ENCODE measurements around the gene ZNF277.

The ZNF277 gene

GRCh38 chr7:112205343-112206237, 905 bp upstream of the ZNF277 start:
- in situ Hi-C loops (cut with MboI; ENCODE audit: low pct_unique_long_range_greater_than_20kb, low sequenced_read_pairs): no loop called here
- DNase-seq: no peak

DNA sequence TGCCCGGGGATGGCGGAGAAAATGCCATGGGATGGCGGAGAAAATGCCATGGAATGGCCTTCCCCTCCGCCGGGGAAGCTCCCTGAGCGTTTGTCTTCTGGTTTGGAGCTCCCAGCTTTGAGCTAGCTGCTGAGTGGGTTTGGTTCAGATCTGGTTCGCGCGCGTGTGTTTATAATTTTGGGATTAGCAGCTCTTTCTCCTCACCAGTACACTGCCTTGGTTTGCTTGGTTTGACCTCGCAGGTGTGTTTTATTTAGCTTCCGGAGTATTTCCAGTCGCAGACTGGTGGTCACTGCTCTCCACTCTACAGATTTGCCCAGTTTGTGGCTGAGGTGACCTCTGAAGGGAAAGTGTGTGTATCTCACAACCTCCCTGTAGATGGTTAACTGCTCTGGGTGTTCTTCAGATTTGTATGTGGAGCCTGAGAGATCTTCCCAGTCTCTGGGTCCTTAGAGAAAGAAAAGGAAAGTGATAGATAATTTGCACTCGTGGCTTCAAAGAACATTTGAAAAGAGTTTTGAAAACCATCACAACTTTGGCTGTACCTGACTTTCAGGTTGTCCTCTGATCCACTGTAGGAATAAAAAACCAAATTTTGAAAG, 597 bp downstream of the ZNF277 start:
- no peak for DNase-seq
- in situ Hi-C loops (cut with MboI; ENCODE audit: low pct_unique_long_range_greater_than_20kb, low sequenced_read_pairs): no loop called here

DNA sequence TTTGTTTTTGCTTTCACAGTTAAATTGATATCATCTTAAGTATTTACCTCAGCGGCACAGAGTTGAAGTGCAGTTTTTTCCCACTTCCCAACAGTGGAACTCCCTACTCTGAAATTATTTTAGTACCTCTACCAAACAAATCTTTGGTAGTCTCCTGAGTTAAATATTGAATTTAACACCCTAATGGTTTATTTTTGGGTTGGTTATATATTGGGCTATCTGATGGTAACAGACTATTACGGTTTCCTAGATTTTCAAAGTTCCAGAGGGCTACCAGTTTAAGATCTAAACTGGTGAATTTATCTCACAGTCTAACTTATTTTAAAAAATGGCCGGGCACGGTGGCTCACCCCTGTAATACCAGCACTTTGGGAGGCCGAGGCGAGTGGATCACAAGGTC, 1.3 kb downstream of the ZNF277 start:
- in situ Hi-C loops (cut with MboI; ENCODE audit: low pct_unique_long_range_greater_than_20kb, low sequenced_read_pairs): no loop called here

DNA sequence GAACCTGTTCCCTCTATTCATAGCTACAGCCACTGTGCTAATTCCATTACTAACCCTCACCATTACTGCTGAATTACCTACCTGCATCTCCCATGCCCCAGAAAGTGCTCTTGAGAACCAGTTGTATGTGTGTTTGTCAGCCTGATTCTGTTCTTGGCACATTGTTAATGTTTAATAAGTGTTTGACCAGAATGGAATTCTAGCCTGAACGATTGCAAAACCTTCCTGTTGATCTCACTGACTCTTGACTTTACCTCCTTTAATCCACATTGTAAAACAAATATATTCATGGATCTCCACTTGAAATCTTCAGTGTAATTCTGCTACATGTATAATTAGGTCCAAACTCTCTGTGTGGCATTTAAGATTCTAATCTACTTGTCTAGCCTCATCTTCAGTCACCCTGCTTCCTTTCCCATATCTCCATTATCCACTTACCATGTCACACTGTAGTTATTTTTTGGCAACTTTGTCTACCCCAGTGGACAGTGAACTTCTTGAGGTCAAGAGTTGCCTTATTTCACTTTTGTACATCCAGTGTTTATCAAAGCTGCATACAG, 4.9 kb downstream of the ZNF277 start:
- DNase-seq: no peak
- in situ Hi-C loops (cut with MboI; ENCODE audit: low pct_unique_long_range_greater_than_20kb, low sequenced_read_pairs): no loop called here

More for the DNA sequence above, 1.3 kb downstream of the ZNF277 start:
- no peak for DNase-seq

GRCh38 chr7:112212571-112212970, 6.1 kb downstream of the ZNF277 start:
- in situ Hi-C loops (cut with MboI; ENCODE audit: low pct_unique_long_range_greater_than_20kb, low sequenced_read_pairs): no loop called here
- DNase-seq: no peak

DNA sequence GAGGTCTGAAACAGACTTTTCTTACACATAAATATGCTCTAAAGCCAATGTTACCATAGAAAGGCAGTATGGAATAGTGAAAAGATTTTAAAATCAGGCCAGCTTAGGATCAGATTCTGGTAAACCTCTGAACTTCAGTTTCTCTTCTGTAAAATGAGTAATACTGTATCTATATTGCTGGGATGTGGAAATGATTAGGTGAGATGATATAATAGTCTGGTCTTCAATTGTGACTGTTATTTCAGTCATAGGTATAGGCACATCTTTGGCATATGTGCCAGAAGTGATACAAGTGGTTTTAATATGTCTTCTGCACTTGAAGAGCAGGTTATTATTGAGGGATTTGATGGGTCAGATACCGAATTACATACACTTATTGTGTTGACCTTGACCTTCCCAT, 7.2 kb downstream of the ZNF277 start:
- in situ Hi-C loops (cut with MboI; ENCODE audit: low pct_unique_long_range_greater_than_20kb, low sequenced_read_pairs): no loop called here
- DNase-seq: no peak

DNA sequence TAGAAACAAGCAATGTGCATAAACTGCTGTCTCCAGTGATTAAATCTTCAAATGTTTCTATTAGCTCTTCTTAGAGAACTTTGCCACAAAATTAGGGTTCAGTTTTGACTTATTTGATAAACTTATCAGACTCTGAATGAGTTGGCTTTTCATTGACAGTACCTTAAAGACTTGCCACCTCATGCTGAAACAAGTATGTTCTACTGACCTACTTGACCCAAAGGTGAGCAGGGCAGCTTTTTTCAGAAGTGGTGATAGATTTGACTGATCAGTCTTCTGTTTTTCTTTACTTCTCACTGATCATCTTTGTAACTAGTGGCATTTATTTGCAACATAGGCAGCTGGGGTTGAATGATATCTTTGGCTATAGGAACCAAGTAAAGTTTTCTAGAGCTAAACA, 7.8 kb downstream of the ZNF277 start:
- in situ Hi-C loops (cut with MboI; ENCODE audit: low pct_unique_long_range_greater_than_20kb, low sequenced_read_pairs): no loop called here
- no peak for DNase-seq

DNA sequence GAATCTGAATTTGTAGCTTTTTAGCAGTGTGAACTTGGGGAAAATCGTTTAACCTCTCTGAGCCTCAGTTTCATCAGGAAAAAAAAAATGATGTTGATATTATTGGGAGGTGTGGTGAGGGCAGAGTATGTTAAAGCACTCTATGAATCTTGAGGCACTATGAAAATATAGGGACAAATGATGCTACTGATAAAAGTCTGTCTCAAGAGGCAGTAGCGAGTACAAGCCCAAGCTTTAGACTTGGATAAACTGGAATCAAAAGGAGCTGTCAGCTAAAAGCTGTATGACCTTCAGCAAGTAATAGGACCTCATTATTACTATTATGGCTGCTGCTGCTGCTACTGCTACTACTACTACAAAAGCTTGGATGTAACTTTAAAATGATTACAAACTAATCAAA, 8.4 kb downstream of the ZNF277 start:
- in situ Hi-C loops (cut with MboI; ENCODE audit: low pct_unique_long_range_greater_than_20kb, low sequenced_read_pairs): no loop called here
- no peak for DNase-seq

DNA sequence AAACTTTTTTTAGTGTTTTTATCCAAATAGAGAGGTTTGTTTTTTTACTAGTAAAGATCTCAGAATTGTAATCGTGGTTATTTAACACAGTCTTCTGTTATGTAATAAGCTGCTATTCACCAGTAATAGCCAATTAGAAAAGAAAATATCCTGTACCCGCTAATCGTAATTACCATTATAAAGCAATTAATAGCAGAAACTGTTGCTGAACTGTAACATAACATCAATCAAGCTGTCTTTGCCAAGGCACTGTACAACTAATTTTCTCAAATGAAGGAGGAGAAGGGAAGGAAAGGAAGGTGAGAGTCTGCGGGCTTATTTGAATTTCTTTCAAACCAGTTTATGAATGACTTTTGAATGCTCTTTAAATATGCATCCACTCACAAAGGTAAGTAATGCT, 9.3 kb downstream of the ZNF277 start:
- DNase-seq: no peak
- in situ Hi-C loops (cut with MboI; ENCODE audit: low pct_unique_long_range_greater_than_20kb, low sequenced_read_pairs): no loop called here

- in situ Hi-C loops (cut with MboI; ENCODE audit: low pct_unique_long_range_greater_than_20kb, low sequenced_read_pairs): no loop called here
- DNase-seq: no peak
Observed at GRCh38 chr7:112220877-112221434, 14.5 kb downstream of the ZNF277 start.

- in situ Hi-C loops (cut with MboI; ENCODE audit: low pct_unique_long_range_greater_than_20kb, low sequenced_read_pairs): no loop called here
- no peak for DNase-seq
Observed at GRCh38 chr7:112223310-112223709, 16.8 kb downstream of the ZNF277 start.

DNA sequence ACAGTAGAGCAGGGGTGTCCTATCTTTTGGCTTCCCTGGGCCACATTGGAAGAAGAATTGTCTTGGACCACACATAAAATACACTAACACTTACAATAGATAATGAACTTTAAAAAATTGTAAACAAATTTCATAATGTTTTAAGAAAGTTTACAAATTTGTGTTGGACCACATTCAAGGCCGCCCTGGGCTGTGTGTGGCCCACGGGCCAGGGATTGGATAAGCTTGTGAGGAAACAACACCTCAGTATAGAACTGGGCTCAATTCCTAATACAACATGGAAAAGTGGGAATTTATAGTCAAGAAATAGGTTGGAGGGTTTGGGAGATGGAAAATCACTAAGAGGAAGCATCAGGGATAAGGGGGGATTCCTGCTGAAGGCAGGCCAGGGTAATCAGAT, 17.7 kb downstream of the ZNF277 start:
- in situ Hi-C loops (cut with MboI; ENCODE audit: low pct_unique_long_range_greater_than_20kb, low sequenced_read_pairs): no loop called here
- DNase-seq: no peak

DNA sequence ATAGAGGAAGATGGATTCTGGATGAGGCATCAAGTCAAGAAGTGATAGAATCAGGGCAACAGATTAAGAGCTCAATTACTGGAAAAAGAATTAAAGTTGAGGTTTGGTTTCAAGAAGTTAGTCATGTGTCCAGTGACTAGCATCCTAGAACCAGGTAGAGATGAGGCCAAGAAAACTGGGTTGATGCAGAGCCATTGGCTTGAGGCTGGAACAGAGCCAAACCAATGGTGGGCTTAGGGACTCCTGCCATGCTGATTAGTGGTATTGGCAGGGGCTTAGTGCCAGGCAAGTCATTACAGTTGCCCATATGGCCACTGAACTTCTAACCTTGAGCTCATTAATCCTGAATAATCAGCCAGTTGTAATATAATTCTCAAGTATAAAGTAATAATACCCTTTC, 18.5 kb downstream of the ZNF277 start:
- DNase-seq: no peak
- in situ Hi-C loops (cut with MboI; ENCODE audit: low pct_unique_long_range_greater_than_20kb, low sequenced_read_pairs): no loop called here

DNA sequence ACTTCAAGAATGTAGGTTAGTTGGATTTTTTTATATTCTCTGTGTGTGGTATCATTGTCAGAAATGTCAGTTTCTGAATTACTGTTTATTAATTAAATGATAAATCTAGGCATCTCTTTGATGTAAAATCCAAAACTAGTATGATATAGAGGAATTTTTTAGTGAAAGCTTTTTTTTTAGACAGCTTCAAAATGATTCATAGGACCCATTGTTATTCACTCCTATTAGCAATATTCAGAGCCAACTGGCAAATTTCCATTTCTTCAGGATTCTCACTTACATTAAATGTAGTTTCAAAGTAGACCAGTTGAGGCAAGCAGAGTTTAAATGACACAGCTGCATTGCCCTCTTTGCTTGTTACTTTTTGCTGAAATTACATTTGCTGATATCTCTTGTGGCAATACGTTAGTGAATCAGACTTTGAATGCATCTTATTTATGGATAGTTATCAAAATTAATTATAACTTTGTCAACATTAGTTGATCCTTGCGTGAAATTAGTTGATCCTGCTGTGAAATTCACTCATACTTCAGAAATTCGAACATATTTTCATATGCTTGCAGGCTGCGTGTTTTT, 20.3 kb downstream of the ZNF277 start:
- no peak for DNase-seq

DNA sequence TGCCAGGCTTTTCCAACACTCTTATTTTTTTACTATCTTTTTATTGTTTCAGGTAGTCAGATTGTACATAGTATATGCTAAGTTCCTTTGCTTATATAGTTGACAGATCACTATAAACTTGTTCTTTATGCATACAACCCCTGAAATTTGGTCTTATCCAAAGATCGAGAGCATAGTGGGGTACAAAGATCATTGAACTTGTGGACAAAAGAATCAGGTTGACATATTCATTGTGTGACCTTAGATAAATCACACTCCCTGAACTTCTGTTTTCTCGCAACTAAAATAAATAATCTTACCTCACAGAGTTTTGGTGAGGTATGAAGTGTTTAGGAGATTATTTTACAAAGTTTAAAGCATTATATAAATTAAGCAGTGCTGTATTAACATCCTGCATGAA, 22.1 kb downstream of the ZNF277 start:
- in situ Hi-C loops (cut with MboI; ENCODE audit: low pct_unique_long_range_greater_than_20kb, low sequenced_read_pairs): no loop called here
- no peak for DNase-seq

More for the DNA sequence above, 20.3 kb downstream of the ZNF277 start:
- in situ Hi-C loops (cut with MboI; ENCODE audit: low pct_unique_long_range_greater_than_20kb, low sequenced_read_pairs): no loop called here

- in situ Hi-C loops (cut with MboI; ENCODE audit: low pct_unique_long_range_greater_than_20kb, low sequenced_read_pairs): no loop called here
- no peak for DNase-seq
Observed at GRCh38 chr7:112232212-112232978, 25.9 kb downstream of the ZNF277 start.

DNA sequence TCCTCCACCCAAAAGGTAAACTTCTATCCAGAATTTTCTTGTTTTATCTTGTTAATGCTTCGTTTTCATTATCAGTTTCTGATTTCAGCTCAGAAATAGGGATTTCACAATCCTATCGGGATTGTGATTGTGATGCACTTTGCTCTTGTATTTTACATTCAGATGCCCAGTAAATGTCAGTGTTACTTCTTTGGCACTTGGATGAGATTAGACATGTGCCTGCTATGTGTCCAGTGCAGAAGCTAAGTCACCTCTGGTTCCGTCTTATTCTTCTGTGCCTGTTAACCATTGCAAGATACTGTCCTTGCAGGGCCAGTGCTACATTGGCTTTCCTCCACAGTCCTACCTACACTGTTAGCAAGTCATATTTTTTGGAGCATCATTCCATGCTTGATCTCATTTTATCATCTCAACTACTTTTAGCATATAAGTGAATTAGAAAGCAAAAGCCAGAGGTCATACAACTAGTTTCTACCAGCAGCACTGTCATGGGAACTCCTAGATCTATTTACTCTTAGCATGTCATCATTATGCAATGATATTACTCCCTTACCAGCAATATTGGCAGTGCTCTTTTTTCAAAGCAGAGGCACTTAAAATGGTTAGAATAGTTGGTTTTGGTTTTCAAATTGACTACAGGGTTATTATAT, 26.7 kb downstream of the ZNF277 start:
- in situ Hi-C loops (cut with MboI; ENCODE audit: low pct_unique_long_range_greater_than_20kb, low sequenced_read_pairs): no loop called here
- DNase-seq: no peak

DNA sequence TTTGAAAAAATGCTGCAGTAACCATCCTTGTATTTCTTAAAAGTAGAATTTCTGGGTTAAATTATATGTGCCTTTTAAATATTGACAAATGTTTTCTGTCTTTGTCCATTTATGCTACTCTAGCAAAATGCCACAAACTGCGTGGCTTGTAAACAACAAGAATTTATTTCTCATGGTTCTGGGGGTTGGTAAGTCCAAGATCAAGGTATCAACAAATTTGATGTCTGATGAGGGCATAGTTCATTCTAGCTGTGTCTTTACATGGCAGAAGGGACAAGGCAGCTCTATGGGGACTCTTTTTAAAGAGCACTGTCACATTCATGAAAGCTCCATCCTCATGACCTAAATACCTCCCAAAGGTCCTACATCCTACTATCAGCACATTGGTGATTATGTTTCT, 27.7 kb downstream of the ZNF277 start:
- DNase-seq: no peak
- in situ Hi-C loops (cut with MboI; ENCODE audit: low pct_unique_long_range_greater_than_20kb, low sequenced_read_pairs): no loop called here

GRCh38 chr7:112236597-112236996, 30.1 kb downstream of the ZNF277 start:
- no peak for DNase-seq
- in situ Hi-C loops (cut with MboI; ENCODE audit: low pct_unique_long_range_greater_than_20kb, low sequenced_read_pairs): no loop called here

All from KBM-7 (cell line).